GM19193 (cell line): ENCODE results near the gene CRACR2B.

Experiments
- POLR2A ChIP-seq: IDR thresholded peaks from 4 replicates; pipeline ENCODE4 v1.6.1; 2011; ENCODE audit not compliant: insufficient read depth, insufficient read length; ENCODE audit errors: extremely low read depth

Gene CRACR2B

DNA sequence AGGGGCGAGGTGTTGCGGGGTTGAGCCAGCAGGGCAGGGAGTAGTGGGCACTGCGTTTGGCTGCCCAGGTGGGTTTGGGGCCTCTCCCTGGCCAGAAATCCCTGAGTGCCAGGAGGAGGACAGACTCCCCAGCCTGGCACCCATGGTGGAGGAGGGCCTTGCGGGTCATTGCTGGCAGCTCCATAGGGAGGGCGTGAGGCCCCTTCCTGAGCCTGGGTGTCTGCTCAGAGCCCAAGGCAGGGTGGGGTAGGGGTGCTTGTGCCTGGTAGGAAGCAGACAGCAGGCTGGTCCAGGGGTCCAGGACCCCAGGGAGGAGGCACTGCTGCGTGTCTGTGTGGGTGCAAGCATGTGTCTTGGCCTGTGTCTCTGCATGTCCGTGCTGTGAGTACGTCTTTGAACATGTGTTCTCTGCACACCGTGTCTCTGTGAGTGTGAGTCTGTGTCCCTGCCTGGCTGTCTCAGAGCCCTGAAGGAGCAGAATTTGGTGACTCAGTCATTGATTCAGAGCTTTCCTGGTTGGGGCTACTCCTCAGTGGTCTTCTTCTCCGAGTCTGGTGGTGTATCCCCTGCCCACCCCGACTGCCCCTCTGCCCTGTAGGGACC is 18.9 kb downstream of the CRACR2B start:
- no peak for TF ChIP-seq POLR2A

DNA sequence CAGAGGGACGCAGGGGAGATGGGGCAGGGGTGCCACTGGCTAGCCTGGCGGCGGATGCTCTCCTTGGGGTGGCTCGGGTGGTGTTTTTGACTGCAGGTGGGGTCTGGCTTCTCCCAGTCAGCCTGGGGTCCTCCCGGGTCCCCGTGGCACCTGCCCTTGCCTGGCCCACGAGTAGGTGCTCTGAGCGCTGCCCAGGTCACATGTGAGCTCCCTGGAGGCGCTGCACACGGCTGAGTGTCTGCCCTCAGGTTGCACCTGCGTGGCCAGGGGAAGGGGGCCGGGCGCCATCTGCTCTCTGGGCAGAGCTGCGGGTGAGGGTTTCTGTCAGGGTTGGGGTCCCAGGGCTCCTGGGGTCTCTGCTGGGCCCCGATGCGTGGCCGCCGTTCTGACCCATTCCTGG is 20.2 kb downstream of the CRACR2B start:
- TF ChIP-seq POLR2A = no peak

GRCh38 chr11:848380-848931 is 20.7 kb downstream of the CRACR2B start:
- no peak for TF ChIP-seq POLR2A

DNA sequence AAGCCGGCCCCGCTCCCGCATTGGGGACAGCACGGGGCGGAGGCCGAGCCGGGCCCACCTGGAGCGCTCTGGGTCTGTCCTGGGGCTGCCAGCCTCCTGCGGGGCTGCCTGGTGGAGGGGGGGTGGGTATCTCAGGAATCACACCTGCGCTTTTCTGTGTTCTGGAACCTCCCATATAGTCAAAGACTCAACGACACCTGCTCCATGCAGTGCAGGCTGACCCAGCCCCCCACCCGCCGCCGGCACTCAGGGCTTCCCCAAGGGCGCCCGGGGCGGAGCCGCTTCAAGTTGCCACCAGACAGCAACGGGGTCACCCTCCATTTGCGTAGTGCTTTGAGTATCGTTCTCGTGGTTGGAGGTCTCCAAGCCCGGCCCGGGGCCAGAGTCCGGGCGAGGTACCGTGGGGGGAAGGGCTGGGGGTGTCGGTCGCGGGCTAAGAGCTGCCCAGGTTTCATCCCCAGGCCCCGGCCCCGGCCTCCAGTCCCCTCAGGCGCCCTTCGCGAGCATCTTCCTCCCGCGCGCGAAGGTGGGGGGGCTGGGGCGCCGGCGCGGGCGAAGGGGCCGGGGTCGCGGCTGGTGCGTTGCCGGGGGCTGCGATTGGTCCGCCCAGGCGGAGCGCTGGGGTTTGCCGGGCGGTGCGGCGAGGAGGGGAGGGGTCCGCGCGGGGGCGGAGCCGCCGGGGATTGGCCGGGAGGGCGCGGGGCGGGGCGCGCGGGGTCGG is 21.5 kb downstream of the CRACR2B start:
- TF ChIP-seq POLR2A = no peak

- no peak for TF ChIP-seq POLR2A
Observed at GRCh38 chr11:849951-850774, 22.4 kb downstream of the CRACR2B start.

- TF ChIP-seq POLR2A = no peak
Observed at GRCh38 chr11:850775-851763, 23.4 kb downstream of the CRACR2B start.

- no peak for TF ChIP-seq POLR2A
Observed at GRCh38 chr11:852762-853161, 25.0 kb downstream of the CRACR2B start.

- no peak for TF ChIP-seq POLR2A
Observed at GRCh38 chr11:853682-854448, 26.1 kb downstream of the CRACR2B start.

DNA sequence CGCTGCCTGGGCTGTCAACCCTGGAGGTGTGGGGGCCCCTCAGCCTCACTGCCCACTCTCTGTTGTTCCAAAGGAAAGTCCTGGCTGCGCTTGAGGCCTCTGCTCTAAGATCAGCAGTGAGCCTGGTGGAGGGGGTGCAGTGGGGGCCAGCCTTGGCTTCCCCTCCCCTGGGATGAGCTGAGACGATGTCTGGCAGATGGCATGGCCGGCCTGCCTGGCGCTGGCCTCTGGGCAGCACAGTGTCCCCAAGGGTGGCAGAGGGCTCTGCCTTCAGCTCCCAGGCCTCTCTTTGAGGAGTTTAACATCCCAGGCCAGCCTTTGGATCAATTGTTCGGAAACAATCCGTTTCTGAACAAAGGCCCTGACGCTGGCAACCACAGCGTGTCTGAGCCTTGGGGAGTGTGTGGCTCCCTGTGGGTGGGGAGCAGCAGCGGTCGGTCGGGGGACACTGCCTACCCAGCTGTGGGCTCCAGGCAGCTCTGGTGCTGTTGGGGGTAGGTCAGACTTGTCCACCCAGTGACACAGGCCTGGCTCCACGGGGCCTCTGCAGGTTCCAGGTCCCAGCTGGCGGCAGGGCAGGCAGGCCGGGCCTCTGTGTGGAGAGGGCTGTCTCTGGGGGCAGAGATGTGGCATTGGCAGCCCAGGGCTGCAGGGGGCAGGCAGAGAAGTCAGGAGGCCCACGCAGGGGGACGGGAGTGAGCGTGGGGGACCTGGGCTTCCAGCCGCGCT is 27.0 kb downstream of the CRACR2B start:
- no peak for TF ChIP-seq POLR2A

DNA sequence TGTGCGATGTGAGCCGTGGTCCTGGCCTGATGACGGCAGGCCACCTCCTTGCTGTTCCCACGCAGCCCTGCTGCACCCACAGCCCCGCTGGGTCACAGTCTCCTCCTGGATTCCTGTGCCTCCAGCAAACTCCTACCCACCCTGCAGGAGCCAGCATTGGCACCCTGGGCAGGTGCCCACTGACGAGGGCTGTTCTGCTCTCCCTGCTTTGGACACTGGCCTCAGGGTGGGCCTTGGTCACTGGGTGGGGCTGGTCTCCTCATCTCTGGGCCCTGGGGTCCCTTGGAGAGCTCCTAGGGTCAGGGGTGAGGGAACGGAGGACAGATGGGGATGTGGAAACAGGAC is 27.6 kb downstream of the CRACR2B start:
- no peak for TF ChIP-seq POLR2A

DNA sequence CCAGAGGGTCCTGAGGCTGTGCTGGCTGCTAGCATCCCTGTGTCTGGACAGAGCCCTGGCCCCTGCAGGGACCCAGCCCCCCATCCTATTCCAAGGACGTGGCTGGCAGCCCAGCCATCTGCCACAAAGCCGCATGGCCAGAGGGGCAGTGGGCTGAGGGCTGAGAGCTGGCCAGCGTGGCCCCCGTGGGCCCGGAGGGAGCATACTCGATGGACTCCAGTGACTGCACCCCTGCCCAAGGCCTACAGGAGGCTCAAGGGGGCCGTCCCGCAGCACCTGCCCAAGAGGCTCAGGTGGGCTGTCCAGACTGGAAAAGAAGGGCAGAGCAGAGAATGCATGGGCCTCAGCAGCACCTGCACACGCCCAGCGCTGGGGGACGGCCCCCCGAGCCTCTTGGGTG is 28.1 kb downstream of the CRACR2B start:
- no peak for TF ChIP-seq POLR2A

- no peak for TF ChIP-seq POLR2A
Observed at GRCh38 chr11:856397-856796, 28.7 kb downstream of the CRACR2B start.
